Stimulated activated CD4-positive, alpha-beta T cell treated with anti-CD3 and anti-CD28 coated beads, TNF-alpha, amount 100 ng/mL, for 24 hours (primary cell): ENCODE data around the gene SPTBN5.

Experiments used
- DNase-seq, 3 experiments: peaks; one replicate each; pipeline ENCODE4 v3.0.0-alpha.2; 2020; ENCODE audit warnings: low read depth in 3 of 3

SPTBN5 gene

GRCh38 chr15:41883484-41883825 lies 10.4 kb downstream of the SPTBN5 start:
- DNase-seq = no peak

- no peak for DNase-seq
Measured at GRCh38 chr15:41882689-41883483, 11.0 kb downstream of the SPTBN5 start.

GRCh38 chr15:41881920-41882688 lies 11.7 kb downstream of the SPTBN5 start:
- no peak for DNase-seq

GRCh38 chr15:41881550-41881919 lies 12.3 kb downstream of the SPTBN5 start:
- DNase-seq = no peak

- no peak for DNase-seq
Measured at GRCh38 chr15:41881086-41881485, 12.8 kb downstream of the SPTBN5 start.

DNA sequence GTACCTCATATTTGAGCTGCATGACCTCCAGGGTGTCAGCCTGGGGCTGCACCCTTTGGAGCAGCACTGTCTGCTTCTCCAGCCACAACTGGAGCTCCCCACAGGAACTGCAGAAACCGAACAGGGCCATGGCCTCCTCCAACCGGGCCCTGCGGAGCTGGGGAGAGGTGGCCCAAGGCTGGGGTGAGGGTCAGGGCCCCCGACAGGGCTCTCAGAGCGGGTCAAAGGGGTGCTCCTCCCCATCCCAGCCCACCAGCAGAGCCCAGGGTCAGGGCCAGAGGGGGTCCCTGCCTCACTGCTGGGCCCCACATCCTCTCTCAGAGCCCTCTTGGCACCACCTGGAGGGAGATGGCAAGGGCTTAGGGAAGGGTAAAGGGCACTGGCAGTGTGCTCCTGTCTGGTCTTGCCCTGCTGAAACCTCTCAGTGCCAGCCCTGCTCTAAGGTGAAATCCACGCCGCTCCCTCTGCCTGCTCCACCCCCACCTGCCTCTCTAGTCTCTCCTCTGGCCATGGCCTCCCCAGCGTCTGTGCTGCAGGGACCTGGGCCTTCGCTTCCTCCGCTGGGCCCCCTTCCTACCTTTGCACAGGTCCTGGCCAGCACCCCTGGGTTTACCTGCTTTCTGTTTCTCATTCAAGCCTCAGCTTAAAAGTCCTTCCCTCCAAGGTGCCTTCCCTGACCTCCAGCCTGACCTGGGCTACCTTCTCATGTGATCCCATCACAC lies 13.5 kb downstream of the SPTBN5 start:
- no peak for DNase-seq

- DNase-seq = no peak
Measured at GRCh38 chr15:41879321-41879845, 14.5 kb downstream of the SPTBN5 start.

DNA sequence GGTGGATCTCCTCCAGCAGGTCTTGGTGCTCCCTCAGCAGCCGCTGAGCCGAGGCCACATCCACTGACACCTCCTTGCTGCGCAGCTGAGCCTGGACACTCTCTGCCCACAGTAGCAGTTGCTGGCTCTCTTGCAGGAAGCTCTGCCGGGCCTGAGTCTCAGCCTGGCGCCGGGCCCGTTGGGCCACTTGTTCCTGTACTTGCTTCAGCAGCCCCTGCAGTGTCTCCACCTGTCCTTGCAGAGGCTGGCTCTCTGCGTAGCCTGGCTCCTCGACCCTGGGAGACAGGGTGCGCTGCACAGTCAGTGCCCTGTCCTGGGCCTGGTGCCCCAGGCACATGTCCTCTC lies 15.5 kb downstream of the SPTBN5 start:
- no peak for DNase-seq

GRCh38 chr15:41877631-41878354 lies 16.1 kb downstream of the SPTBN5 start:
- no peak for DNase-seq

DNA sequence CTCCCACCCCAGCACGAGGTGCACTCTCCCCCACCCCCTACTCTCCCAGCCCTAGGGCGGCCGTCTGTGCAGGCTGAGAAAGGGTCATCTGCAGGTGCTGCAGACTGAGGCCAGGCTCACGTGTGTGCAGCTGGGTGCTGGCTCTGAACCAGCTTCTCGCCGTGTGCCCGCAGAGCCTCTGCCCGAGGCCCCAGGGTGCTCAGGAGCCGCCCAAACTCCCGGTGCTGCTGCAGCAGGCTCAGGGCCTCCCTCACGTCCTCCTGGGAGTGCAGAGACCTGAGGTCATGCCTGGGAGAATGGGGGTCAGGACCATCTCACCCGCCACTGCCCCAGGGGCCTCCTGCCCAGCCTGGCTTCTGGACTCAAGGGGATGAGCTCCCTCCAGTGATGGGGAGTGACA lies 17.2 kb downstream of the SPTBN5 start:
- DNase-seq = no peak

DNA sequence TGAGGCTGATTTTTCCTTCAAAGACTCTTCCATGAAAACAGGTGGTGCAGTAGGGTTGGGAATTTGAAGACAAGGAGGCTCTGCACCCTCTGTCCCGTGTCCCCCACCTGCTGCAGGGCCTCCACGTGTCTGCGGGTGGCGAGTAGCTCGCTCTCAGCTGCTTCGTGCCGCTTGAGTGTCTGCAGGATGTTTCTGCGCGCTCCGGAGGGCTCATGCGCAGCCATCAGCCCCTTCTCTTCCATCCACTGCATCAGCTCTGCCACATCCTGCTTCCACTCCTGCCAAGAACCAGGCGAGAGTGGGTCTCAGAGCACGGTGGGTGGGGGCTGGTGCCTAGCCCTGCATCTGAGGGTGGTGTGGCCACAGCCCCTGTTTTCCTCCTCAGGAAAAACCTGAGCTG lies 17.8 kb downstream of the SPTBN5 start:
- no peak for DNase-seq

DNA sequence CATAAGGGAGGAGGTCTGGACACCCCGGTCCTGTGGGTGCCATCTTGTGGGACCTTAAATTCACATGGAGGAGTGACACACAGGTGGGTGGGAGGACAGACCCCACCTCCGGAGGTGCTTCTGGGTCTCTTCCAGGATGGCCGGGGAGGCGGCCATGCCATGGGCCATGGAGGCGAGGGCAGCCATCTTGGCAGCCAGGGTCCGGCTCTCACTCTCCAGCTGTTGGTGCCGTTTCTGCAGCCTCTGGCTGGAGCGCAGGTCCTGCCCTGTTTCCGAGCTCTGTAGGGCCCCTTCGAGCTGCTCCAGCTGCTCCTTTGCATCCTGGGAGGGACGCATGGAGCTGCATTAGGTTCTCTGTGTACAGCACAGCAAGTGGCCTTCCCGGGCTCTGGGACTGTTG lies 19.1 kb downstream of the SPTBN5 start:
- no peak for DNase-seq

DNA sequence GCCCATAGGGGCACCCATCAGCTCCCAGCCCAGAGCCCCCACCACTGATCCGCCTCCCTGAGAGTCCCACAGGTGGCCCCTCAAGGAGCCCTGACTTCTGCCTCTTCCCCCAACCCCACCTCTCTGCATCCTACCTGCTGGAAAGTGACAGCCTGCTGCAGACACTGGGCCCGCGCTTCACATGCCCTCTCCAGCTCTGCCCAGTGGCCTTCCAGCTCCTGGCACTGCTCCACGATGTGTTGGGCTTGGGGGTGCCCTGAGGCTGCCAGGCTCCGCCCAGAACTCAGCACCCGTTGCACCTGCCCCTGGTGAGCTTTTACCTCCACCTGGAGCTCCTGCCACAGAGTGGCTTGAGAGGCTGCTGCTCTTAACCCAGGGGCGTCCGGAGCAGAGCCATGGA lies 20.1 kb downstream of the SPTBN5 start:
- no peak for DNase-seq

DNA sequence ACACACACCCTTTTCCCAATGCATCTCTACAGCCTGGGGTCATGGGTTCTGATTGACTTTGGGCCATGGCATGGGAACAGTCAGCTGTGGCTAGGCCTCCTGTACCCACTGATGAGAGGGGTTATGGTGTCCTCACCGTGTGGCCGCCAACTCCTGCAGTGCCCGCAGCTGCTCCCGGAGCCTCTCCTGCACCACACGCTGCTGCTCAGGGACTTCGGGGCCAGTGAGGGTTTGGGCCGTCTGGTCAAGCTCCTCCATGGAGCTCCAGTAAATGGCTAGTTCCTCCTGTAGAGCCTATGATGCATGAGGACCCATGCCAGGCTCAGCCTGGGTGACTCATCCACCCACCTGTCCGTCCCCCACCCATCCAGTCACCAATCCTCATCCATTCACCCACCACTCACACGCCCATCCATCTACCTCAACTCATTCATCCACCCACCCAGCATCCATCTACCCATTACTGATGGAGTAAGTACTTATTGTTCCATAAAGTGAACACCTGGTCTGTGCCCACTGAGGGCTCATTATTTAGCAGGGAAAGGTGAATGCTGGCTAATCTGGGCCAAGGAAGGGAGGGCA lies 21.6 kb downstream of the SPTBN5 start:
- no peak for DNase-seq

DNA sequence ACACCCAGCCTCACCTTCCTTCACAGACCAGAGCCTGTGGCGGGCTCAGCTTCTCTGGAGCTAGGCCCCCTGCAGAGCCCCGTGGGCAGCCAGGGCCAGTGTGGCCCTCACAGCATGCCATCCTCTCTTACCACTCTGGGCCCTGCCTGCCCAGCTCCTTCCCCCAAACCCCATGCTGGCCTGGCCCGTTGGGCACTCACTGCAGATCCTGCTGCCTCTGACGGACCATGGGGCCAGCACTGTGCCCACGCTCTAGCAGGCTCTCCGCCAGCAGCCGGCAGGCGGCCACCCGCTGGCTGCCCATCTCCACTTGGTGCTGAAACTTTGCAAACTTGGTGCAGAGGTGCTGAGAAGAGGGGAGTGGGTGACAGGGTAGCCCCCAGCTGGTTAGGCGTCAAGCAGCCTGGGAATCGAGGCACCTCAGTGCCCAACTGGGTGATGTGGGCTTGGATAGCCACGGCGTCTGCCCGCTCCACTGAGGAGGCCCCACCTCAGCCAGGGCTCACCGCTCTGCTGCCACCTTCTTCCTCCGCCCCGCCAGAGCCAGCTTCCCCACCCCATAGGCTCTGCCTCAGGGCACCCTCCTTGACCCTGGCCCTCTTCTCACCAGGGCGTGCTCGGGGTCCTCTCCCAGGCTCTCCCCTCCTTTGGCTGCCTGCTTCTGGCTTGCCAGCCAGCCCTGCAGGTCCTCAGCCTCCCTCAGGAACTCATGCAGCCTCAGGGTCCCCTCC lies 22.5 kb downstream of the SPTBN5 start:
- DNase-seq = no peak

GRCh38 chr15:41870689-41871081 lies 23.2 kb downstream of the SPTBN5 start:
- DNase-seq = peak; percentile 31 to 62 (median 41)

DNA sequence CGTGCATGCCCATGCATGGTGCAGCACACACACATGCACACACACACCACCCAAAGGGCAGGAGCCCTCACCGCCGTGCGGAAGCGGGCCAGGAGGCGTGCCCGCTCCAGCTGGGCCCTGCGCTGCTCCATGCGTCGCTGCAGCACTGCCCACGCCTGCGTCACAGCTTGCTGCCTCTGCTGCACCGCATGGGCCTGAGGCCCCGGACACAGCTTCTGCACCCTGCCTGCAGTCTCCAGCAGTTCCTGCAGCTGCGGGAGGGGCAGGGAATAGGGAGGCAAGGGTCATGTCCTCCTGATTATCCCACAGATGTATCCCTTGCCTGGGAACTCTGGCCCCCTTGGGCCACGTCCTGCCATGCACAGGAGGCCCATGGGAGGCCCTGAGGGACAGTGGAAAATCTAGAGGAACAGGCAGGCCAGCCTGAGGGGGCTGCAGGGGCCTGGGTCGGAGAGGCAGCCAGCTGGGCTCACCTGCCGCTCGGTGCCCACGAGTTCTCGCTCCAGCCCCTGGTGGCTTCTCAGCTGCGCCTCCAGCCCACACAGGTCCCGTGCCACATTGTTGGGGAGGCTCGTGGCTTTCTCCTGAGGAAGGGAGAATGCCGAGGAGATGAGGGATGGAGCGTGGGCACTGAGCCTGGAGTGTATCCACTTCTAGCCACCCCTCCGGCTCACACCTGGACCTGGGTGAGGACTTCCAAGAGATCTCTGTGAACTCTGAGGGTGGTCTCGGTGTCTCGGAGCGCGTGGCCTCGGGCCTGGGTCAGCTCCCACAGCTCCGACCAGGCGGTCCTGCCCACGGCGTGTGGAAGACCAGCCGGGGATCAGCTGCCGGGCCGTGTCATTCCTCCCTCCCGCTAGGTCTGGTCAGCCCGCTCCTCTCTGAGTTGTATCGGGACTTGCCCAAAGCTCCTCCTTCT lies 23.8 kb downstream of the SPTBN5 start:
- no peak for DNase-seq

DNA sequence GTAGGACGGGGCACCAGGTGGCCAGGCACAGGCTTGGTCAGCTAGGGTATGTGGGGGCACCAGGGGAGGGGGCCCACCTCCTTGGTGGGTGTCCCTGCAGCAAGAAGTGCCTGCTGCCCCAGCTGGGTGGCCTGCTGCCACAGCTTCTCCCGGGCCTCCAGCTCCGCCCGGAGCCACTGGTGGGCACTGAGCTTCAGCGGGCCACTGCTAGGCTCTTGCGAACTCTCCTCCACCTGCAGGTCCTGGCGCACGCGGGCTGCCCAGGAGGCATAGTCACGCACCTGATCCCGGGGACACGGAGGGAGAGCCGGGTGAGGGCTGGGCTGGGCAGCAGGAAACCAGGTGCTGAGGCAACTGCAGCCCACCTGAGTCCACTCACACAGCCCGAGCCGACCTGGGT lies 25.5 kb downstream of the SPTBN5 start:
- no peak for DNase-seq

GRCh38 chr15:41866872-41867579 lies 26.8 kb downstream of the SPTBN5 start:
- DNase-seq = no peak
